Ovary (tissue), 9 donors: ENCODE data around the gene CACNA1C. TPM values are rescaled to one million over a fixed set of nuclear protein-coding genes. Genes with fewer than 3 reads are reported as not detected.

Source experiments
- DNase-seq, 5 donors: peaks; one replicate each; pipeline ENCODE4 v3.0.0-alpha.2; 2019 to 2020
- H3K27ac ChIP-seq, 2 donors: fragments of 200-600 bp; one replicate each; pipeline versions ENCODE4 v1.5.1 to v1.8.0; 2019 to 2022
- H3K27me3 ChIP-seq: fragments of 200-600 bp; one replicate; pipeline ENCODE4 v1.8.0; 2022
- H3K36me3 ChIP-seq: fragments of 200-600 bp; sonication (generic); one replicate; pipeline ENCODE4 v1.5.1; 2019
- H3K4me1 ChIP-seq: one replicate; pipeline ENCODE4 v1.8.1; 2013; ENCODE audit warnings: mild to moderate bottlenecking, moderate library complexity; ENCODE audit not compliant: insufficient read depth
- H3K4me3 ChIP-seq: fragments of 200-600 bp; sonication (generic); one replicate; pipeline ENCODE4 v1.5.1; 2017
- H3K9me3 ChIP-seq, 2 donors: fragments of 200-600 bp in 1 of 2; sonication (generic) in 1 of 2; one replicate each; pipeline versions ENCODE4 v1.5.1 to v1.8.1; 2013 to 2019; ENCODE audit warnings: mild to moderate bottlenecking in 1 of 2, moderate library complexity in 1 of 2
- EP300 ChIP-seq: sonication (generic); formaldehyde crosslinking; IDR thresholded peaks from one replicate; pipeline ENCODE4 v1.6.1; 2017; ENCODE audit warnings: antibody characterized with exemption
- POLR2A ChIP-seq: fragments of 450-650 bp; IDR thresholded peaks from one replicate; pipeline ENCODE4 v1.6.1; 2017; ENCODE audit warnings: antibody characterized with exemption, mild to moderate bottlenecking, moderate library complexity
- WGBS, 3 donors: extraction: QIAGEN DNeasy Blood & Tissue Kit in 1 of 3; methylation state at CpG; one replicate each; pipeline versions ENCODE4 v1.1.5 to v1.1.7; 2013 to 2017; 5-methylcytosine and 5-hydroxymethylcytosine counted together
- intact Hi-C, 4 donors: fragments of 100-400 bp; cut with DNase I; formaldehyde crosslinking; loops; one replicate each; pipeline versions ENCODE4 v1.11.0 to v1.15.1; 2022 to 2023
- polyA plus RNA-seq, 2 donors: library from polyadenylated mRNA; stranded (reverse); fragments of 200-250 nt in 1 of 2; fragments of 350-450 nt in 1 of 2; fragmentation: Illumina TruSeq in 1 of 2; extraction: RNeasy Lipid Tissue Mini Kit (QIAGEN cat#74804) in 1 of 2; gene quantifications; one replicate each; pipeline ENCODE4 v1.2.3, GENCODE V29; 2013 to 2014
- total RNA-seq, 7 donors: library from RNA; depleted of rRNA in 2 of 7; stranded (reverse); fragments of >200 nt in 2 of 7; fragmentation: NEBNext Ultra II Directional in 3 of 7; extraction: Animal tissue kit (Norgen Biotek cat#: 25700) in 3 of 7; gene quantifications; one replicate each; pipeline versions ENCODE4 v1.1.0 to v1.2.4, GENCODE V29; 2016 to 2023
- TF ChIP-seq, protein P1 (sequence below), 3 donors: fragments of 450-650 bp in 2 of 3; fragments of 200-600 bp in 1 of 3; IDR thresholded peaks; one replicate each; pipeline versions ENCODE4 v1.5.1 to v1.8.0; 2016 to 2022; ENCODE audit warnings: antibody characterized with exemption in 3 of 3, mild to moderate bottlenecking in 1 of 3
- donor health status: DM: no; HTN: no; CAD: no; lungs with moderate emphysema.
- donor health status: DM: no; HTN: no; CAD: no.
- donor health status: Bipolar disorder and iron deficiency.
- donor health status: DM: yes; HTN: yes; CAD: no.
- donor health status: DM: no; HTN: no; CAD: no.
- donor health status: DM: yes; HTN: yes; CAD: no.

CACNA1C gene
- total and polyA plus RNA-seq, 9 donors = 2.2 to 8.3 (median 3.7) TPM

GRCh38 chr12:2567711-2568110 lies 514.9 kb downstream of the CACNA1C start:
- no peaks in the 10 kb centered on the region for H3K27me3 ChIP-seq
- WGBS, 3 donors = 91 to 94% (median 93%) methylated on average over 4 of the region's 4 CpGs
- no peak for TF ChIP-seq POLR2A
- H3K4me3 ChIP-seq = no peak overlapping the region
- H3K9me3 ChIP-seq = no peaks in the 10 kb centered on the region
- H3K36me3 ChIP-seq = no peaks in the 10 kb centered on the region
- no peaks in the 10 kb centered on the region for H3K4me1 ChIP-seq
- H3K27ac ChIP-seq = no peak overlapping the region
- DNase-seq = no peak
- intact Hi-C loops = no loop called here

GRCh38 chr12:2570562-2570961 lies 517.8 kb downstream of the CACNA1C start:
- no peaks in the 10 kb centered on the region for H3K27me3 ChIP-seq
- no peaks in the 10 kb centered on the region for H3K4me1 ChIP-seq
- DNase-seq = no peak
- TF ChIP-seq POLR2A (no peak), EP300 (no peak)
- TF ChIP-seq, protein P1, sequence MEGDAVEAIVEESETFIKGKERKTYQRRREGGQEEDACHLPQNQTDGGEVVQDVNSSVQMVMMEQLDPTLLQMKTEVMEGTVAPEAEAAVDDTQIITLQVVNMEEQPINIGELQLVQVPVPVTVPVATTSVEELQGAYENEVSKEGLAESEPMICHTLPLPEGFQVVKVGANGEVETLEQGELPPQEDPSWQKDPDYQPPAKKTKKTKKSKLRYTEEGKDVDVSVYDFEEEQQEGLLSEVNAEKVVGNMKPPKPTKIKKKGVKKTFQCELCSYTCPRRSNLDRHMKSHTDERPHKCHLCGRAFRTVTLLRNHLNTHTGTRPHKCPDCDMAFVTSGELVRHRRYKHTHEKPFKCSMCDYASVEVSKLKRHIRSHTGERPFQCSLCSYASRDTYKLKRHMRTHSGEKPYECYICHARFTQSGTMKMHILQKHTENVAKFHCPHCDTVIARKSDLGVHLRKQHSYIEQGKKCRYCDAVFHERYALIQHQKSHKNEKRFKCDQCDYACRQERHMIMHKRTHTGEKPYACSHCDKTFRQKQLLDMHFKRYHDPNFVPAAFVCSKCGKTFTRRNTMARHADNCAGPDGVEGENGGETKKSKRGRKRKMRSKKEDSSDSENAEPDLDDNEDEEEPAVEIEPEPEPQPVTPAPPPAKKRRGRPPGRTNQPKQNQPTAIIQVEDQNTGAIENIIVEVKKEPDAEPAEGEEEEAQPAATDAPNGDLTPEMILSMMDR (IDR thresholded peaks at IDR 0.05) = no peak
- H3K4me3 ChIP-seq = no peak overlapping the region
- 92 to 95% (median 93%) methylated on average over 7 of the region's 7 CpGs for WGBS, 3 donors
- intact Hi-C loops = no loop called here
- H3K27ac ChIP-seq = no peak overlapping the region
- H3K9me3 ChIP-seq = no peaks in the 10 kb centered on the region
- H3K36me3 ChIP-seq = no peaks in the 10 kb centered on the region

DNA sequence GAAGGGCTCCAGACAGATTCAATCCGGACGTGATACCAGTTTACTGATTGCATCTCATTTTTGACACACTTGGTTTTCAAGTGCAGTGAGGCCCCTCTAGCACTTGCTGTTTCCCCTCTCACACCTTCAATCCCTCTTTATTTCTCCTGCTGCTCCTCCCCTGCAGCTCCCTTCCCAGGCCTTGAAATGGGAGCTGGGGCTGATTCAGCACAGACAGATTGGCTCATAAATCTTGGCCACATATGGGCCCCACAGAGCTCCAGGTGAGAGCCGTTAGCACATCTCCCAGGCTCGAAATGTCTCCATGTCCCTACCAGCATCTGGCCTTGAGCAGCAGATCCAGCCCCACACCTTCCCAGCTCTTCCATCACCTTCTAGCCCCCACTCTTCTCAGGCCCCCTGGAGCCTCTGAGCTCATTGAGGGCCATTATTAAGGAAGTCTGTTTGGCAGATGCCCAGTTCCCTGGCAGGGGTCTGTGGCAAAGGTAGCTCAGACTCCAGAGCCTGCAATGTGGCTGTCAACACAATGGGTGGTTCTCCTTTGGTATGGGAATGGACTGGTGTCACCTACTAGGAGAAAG lies 521.7 kb downstream of the CACNA1C start:
- WGBS, 3 donors = 88 to 90% (median 89%) methylated on average over 4 of the region's 4 CpGs
- H3K27me3 ChIP-seq = no peaks in the 10 kb centered on the region
- no peak overlapping the region for H3K27ac ChIP-seq
- no peak for TF ChIP-seq POLR2A
- TF ChIP-seq, protein P1 (IDR thresholded peaks at IDR 0.05) = no peak
- TF ChIP-seq EP300 = no peak
- no peaks in the 10 kb centered on the region for H3K36me3 ChIP-seq
- intact Hi-C loops = no loop called here
- H3K4me3 ChIP-seq = no peak overlapping the region
- DNase-seq = no peak
- H3K4me1 ChIP-seq = no peaks in the 10 kb centered on the region
- H3K9me3 ChIP-seq = no peaks in the 10 kb centered on the region

DNA sequence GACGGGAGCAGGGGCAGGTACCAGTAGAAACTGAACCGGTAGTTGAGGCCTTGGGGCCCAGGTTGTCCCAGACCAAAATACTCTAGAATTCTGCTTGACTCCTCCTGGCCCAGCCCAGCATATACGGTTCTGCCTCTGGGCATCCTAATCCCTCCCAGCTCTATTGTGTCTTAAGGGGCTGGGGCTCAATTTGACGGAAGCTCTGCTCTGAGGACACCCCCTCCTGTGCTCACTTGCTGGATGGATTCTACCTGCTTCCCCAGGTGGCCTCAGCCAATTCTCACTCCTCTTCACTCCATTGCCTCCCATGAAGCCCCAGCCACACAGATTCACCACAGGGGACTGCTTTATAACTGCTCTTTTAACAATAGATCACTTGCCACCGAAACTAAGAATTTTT lies 522.5 kb downstream of the CACNA1C start:
- H3K9me3 ChIP-seq = no peaks in the 10 kb centered on the region
- no peak for DNase-seq
- no peak overlapping the region for H3K27ac ChIP-seq
- 90 to 95% (median 93%) methylated on average over 5 of the region's 5 CpGs for WGBS, 3 donors
- intact Hi-C loops = no loop called here
- H3K27me3 ChIP-seq = no peaks in the 10 kb centered on the region
- H3K4me1 ChIP-seq = no peaks in the 10 kb centered on the region
- no peaks in the 10 kb centered on the region for H3K36me3 ChIP-seq
- H3K4me3 ChIP-seq = no peak overlapping the region
- TF ChIP-seq POLR2A (no peak), EP300 (no peak)

DNA sequence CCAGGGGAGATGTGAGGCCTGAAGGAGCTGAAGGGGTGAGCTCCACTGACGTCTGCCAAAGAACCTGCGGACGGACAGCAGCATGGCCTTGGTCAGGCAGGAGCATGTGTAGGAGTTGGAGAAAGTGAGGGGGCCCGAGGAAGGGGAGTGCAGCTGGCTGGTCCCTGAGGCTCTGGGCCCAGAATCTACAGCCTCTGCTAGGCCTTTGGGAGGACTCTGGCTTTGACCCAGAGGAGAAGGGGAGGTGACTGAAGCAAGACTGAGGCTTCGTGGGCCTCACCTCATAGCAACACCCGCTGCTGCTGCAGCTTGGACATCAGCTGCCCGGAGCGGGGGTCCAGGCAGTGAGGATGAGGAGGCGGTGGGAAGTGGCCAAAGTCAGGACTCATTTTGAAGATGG lies 525.4 kb downstream of the CACNA1C start:
- no peak overlapping the region for H3K27ac ChIP-seq
- no peak for DNase-seq
- H3K4me3 ChIP-seq = no peak overlapping the region
- H3K27me3 ChIP-seq = no peaks in the 10 kb centered on the region
- WGBS, 3 donors = 58 to 74% (median 58%) methylated on average over 9 of the region's 9 CpGs
- H3K36me3 ChIP-seq = no peaks in the 10 kb centered on the region
- no peaks in the 10 kb centered on the region for H3K9me3 ChIP-seq
- H3K4me1 ChIP-seq = peaks cover 2% of the 10 kb centered on the region
- no peak for TF ChIP-seq POLR2A
- TF ChIP-seq, protein P1 (IDR thresholded peaks at IDR 0.05) = no peak
- no peak for TF ChIP-seq EP300
- intact Hi-C loops = no loop called here
